NB4 (cell line): ENCODE data around the gene ABCC3.

Experiments used
- POLR2A ChIP-seq: IDR thresholded peaks from 2 replicates; pipeline ENCODE4 v1.6.1; 2011; ENCODE audit warnings: mild to moderate bottlenecking; ENCODE audit not compliant: insufficient read length; ENCODE audit errors: extremely low read depth
- TF ChIP-seq, protein P1 (sequence below): IDR thresholded peaks from one replicate; pipeline ENCODE4 v1.5.1; 2012; ENCODE audit warnings: low read depth, low read length
- TF ChIP-seq, protein P2 (sequence below): IDR thresholded peaks from 2 replicates; pipeline ENCODE4 v1.6.1; 2011; ENCODE audit warnings: low read depth, low read length

DNA sequence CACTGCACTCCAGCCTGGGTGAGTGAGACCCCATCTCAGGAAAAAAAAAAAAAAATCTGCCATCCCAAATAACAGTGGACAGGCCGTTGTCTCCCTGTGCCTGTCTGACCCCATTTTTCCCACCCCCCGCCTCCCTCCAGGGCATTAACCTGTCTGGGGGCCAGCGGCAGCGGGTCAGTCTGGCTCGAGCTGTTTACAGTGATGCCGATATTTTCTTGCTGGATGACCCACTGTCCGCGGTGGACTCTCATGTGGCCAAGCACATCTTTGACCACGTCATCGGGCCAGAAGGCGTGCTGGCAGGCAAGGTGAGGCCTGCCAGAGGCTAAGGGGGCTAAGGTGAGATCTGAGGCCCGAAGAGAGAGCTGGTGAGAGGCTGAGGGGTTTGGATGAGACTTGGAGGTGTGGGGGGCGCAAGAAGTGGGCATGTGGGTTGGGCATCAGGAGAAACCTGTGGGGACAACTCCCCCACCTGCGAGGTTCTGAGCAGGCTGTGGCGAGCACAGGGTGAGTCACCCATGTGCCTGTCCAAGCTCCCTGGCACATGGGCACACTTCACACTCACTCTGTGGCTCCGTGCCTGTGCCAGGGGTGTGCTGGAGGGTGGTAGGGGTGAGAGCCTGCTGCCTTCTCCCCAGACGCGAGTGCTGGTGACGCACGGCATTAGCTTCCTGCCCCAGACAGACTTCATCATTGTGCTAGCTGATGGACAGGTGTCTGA, 38.3 kb downstream of the ABCC3 start:
- TF ChIP-seq, protein P1, sequence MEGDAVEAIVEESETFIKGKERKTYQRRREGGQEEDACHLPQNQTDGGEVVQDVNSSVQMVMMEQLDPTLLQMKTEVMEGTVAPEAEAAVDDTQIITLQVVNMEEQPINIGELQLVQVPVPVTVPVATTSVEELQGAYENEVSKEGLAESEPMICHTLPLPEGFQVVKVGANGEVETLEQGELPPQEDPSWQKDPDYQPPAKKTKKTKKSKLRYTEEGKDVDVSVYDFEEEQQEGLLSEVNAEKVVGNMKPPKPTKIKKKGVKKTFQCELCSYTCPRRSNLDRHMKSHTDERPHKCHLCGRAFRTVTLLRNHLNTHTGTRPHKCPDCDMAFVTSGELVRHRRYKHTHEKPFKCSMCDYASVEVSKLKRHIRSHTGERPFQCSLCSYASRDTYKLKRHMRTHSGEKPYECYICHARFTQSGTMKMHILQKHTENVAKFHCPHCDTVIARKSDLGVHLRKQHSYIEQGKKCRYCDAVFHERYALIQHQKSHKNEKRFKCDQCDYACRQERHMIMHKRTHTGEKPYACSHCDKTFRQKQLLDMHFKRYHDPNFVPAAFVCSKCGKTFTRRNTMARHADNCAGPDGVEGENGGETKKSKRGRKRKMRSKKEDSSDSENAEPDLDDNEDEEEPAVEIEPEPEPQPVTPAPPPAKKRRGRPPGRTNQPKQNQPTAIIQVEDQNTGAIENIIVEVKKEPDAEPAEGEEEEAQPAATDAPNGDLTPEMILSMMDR, result no peak
- TF ChIP-seq, protein P2, sequence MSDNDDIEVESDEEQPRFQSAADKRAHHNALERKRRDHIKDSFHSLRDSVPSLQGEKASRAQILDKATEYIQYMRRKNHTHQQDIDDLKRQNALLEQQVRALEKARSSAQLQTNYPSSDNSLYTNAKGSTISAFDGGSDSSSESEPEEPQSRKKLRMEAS, result no peak
- no peak for TF ChIP-seq POLR2A
